Neural cell (in vitro differentiated cells): ENCODE measurements around the gene CPN1. TPM values are rescaled to one million over a fixed set of nuclear protein-coding genes. Genes with fewer than 3 reads are reported as not detected.

ENCODE experiments used
- H2AFZ ChIP-seq: fragments of 200-600, 300-800 bp; sonication (generic), shearing (Covaris generic); 2 replicates; pipeline ENCODE4 v1.6.0; 2014; ENCODE audit warnings: low read depth, mild to moderate bottlenecking, antibody characterized with exemption, low read length, moderate library complexity
- H3F3A ChIP-seq: fragments of 200-600 bp; shearing (Covaris generic); 2 replicates; pipeline ENCODE4 v1.6.1; 2016; ENCODE audit warnings: mild to moderate bottlenecking, moderate library complexity, mixed read lengths, antibody characterized with exemption, low read length; ENCODE audit not compliant: insufficient read depth, poor library complexity, severe bottlenecking
- H3K27ac ChIP-seq: fragments of 200-600, 300-800 bp; sonication (generic), shearing (Covaris generic); 2 replicates; pipeline ENCODE4 v1.5.1; 2014; ENCODE audit warnings: mild to moderate bottlenecking, low read length, moderate library complexity
- H3K27me3 ChIP-seq: fragments of 300-800, 200-600 bp; sonication (generic), shearing (Covaris generic); 2 replicates; pipeline ENCODE4 v1.6.0; 2014; ENCODE audit warnings: mild to moderate bottlenecking, low read depth, low read length, moderate library complexity; ENCODE audit not compliant: insufficient read depth
- H3K36me3 ChIP-seq: fragments of 300-800, 200-600 bp; sonication (generic), shearing (Covaris generic); 2 replicates; pipeline ENCODE4 v1.5.1; 2014; ENCODE audit warnings: mild to moderate bottlenecking, antibody characterized with exemption, low read length, moderate library complexity; ENCODE audit not compliant: insufficient read depth
- H3K4me2 ChIP-seq: fragments of 300-800, 200-600 bp; sonication (generic), shearing (Covaris generic); 2 replicates; pipeline ENCODE4 v1.6.0; 2014; ENCODE audit warnings: mild to moderate bottlenecking, low read length
- H3K4me3 ChIP-seq: fragments of 300-800, 200-600 bp; sonication (generic), shearing (Covaris generic); 2 replicates; pipeline ENCODE4 v1.5.1; 2014; ENCODE audit warnings: mild to moderate bottlenecking, low read length, moderate library complexity
- H3K79me2 ChIP-seq: fragments of 200-600 bp; shearing (Covaris generic); replicated peaks from 2 replicates; pipeline ENCODE4 v1.6.0; 2014; ENCODE audit warnings: mild to moderate bottlenecking, low read length, moderate library complexity; ENCODE audit not compliant: insufficient read depth
- H3K9ac ChIP-seq: fragments of 300-800, 200-600 bp; sonication (generic), shearing (Covaris generic); 2 replicates; pipeline ENCODE4 v1.6.1; 2016; ENCODE audit warnings: mild to moderate bottlenecking, low read length, mixed read lengths
- H3K9me2 ChIP-seq: fragments of 200-600 bp; shearing (Covaris generic); 2 replicates; pipeline ENCODE4 v1.6.1; 2016; ENCODE audit warnings: mild to moderate bottlenecking, low read length, mixed read lengths; ENCODE audit not compliant: insufficient read depth
- H3K9me3 ChIP-seq: fragments of 200-600, 300-800 bp; sonication (generic), shearing (Covaris generic); 2 replicates; pipeline ENCODE4 v1.6.1; 2016; ENCODE audit warnings: mild to moderate bottlenecking, mixed run types, low read length, moderate library complexity, mixed read lengths
- H4K20me1 ChIP-seq: fragments of 200-600 bp; shearing (Covaris generic); 2 replicates; pipeline ENCODE4 v1.6.1; 2016; ENCODE audit warnings: mild to moderate bottlenecking, mixed run types; ENCODE audit not compliant: insufficient read depth
- EP300 ChIP-seq: fragments of 450-650 bp; conservative IDR thresholded peaks from 2 replicates; pipeline ENCODE4 v1.6.1; 2014; ENCODE audit warnings: antibody characterized with exemption, mild to moderate bottlenecking, moderate library complexity; ENCODE audit not compliant: poor library complexity, severe bottlenecking
- EZH2 ChIP-seq: fragments of 200-600, 300-800 bp; shearing (Covaris generic), sonication (generic); IDR thresholded peaks from 2 replicates; pipeline ENCODE4 v1.6.1; 2014; ENCODE audit warnings: antibody characterized with exemption, low read length, borderline replicate concordance, mild to moderate bottlenecking; ENCODE audit not compliant: insufficient read depth, poor library complexity, severe bottlenecking
- MXI1 ChIP-seq: fragments of 450-650 bp; conservative IDR thresholded peaks from 2 replicates; pipeline ENCODE4 v1.6.1; 2014; ENCODE audit warnings: antibody characterized with exemption, mild to moderate bottlenecking; ENCODE audit not compliant: poor library complexity, severe bottlenecking
- POLR2AphosphoS5 ChIP-seq: IDR thresholded peaks from 2 replicates; pipeline ENCODE4 v1.6.1; 2012
- RAD21 ChIP-seq: fragments of 450-650 bp; conservative IDR thresholded peaks from 2 replicates; pipeline ENCODE4 v1.6.1; 2014; ENCODE audit warnings: antibody characterized with exemption, mild to moderate bottlenecking, moderate library complexity
- SMC3 ChIP-seq: fragments of 450-650 bp; conservative IDR thresholded peaks from 2 replicates; pipeline ENCODE4 v1.6.1; 2014; ENCODE audit warnings: antibody characterized with exemption, mild to moderate bottlenecking, moderate library complexity; ENCODE audit not compliant: poor library complexity
- TAF1 ChIP-seq: IDR thresholded peaks from 2 replicates; pipeline ENCODE4 v1.6.1; 2012; ENCODE audit warnings: low read depth
- polyA plus RNA-seq: library from polyadenylated mRNA; depleted of rRNA; stranded (reverse); fragments of >200 nt; gene quantifications from 2 replicates; pipeline ENCODE4 v1.2.3, GENCODE V29; 2014
- TF ChIP-seq, protein P1 (sequence below): IDR thresholded peaks from 2 replicates; pipeline ENCODE4 v1.6.1; 2012; ENCODE audit warnings: borderline replicate concordance
- TF ChIP-seq, protein P2 (sequence below): fragments of 450-650 bp; IDR thresholded peaks from 2 replicates; pipeline ENCODE4 v1.5.1; 2014; ENCODE audit warnings: antibody characterized with exemption, mild to moderate bottlenecking, moderate library complexity; ENCODE audit not compliant: poor library complexity, severe bottlenecking

Gene CPN1
- polyA plus RNA-seq, 1 donor from 2014 or later = not detected

DNA sequence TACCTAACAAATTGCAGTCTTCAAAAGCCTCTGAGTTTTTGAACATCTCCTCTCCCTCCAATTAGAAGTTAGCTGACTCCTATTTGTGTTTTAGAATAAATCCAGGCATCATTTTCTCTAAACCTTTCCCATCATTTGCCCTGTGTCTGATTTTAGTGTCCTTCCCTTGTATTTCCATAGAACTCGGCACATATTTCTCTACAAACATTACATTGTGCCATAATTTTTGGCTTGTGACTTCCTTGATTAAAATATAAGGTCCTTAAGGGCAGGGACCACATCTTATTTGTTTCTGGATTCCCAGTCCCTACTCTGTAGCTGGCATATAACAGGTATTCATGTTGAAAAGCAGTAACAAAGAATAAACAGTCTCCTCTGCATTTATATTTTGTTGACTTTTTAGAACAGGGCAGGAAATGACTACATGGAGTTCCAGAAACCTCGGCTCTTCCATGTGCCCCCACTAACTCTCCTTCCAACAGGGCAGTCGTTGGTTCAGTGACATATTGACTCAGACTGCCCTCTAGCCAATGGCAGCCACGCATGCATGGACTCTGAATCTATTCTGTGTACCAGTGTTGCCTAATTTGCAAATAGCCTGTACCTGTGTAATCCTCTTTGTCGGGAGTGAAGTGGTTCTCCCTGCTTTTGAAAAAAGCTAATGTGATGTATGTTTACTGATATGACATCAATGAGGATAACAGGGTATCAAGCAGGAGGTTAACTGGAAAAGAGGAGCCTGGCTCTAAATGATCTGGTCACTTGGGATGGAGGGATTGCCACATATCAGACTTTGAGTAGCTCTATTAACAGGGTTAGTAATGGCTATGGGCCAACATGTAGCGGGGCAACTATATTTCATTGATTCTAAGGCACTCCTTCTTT, 19.8 kb upstream of the CPN1 start:
- Histone ChIP-seq H3K79me2 (no peaks in the 10 kb centered on the region), H4K20me1 (no peaks in the 10 kb centered on the region), H2AFZ (no peak overlapping the region), H3K9me3 (no peaks in the 10 kb centered on the region), H3F3A (no peaks in the 10 kb centered on the region), H3K27me3 (no peaks in the 10 kb centered on the region), H3K9ac (no peak overlapping the region), H3K9me2 (no peaks in the 10 kb centered on the region), H3K4me3 (no peak overlapping the region), H3K4me2 (no peak overlapping the region), H3K27ac (no peak overlapping the region), H3K36me3 (no peaks in the 10 kb centered on the region)
- TF ChIP-seq SMC3 (no peak), EZH2 (no peak), POLR2AphosphoS5 (no peak), RAD21 (no peak), EP300 (no peak), TAF1 (no peak), MXI1 (no peak)
- TF ChIP-seq, protein P1, sequence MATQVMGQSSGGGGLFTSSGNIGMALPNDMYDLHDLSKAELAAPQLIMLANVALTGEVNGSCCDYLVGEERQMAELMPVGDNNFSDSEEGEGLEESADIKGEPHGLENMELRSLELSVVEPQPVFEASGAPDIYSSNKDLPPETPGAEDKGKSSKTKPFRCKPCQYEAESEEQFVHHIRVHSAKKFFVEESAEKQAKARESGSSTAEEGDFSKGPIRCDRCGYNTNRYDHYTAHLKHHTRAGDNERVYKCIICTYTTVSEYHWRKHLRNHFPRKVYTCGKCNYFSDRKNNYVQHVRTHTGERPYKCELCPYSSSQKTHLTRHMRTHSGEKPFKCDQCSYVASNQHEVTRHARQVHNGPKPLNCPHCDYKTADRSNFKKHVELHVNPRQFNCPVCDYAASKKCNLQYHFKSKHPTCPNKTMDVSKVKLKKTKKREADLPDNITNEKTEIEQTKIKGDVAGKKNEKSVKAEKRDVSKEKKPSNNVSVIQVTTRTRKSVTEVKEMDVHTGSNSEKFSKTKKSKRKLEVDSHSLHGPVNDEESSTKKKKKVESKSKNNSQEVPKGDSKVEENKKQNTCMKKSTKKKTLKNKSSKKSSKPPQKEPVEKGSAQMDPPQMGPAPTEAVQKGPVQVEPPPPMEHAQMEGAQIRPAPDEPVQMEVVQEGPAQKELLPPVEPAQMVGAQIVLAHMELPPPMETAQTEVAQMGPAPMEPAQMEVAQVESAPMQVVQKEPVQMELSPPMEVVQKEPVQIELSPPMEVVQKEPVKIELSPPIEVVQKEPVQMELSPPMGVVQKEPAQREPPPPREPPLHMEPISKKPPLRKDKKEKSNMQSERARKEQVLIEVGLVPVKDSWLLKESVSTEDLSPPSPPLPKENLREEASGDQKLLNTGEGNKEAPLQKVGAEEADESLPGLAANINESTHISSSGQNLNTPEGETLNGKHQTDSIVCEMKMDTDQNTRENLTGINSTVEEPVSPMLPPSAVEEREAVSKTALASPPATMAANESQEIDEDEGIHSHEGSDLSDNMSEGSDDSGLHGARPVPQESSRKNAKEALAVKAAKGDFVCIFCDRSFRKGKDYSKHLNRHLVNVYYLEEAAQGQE = no peak
- TF ChIP-seq, protein P2, sequence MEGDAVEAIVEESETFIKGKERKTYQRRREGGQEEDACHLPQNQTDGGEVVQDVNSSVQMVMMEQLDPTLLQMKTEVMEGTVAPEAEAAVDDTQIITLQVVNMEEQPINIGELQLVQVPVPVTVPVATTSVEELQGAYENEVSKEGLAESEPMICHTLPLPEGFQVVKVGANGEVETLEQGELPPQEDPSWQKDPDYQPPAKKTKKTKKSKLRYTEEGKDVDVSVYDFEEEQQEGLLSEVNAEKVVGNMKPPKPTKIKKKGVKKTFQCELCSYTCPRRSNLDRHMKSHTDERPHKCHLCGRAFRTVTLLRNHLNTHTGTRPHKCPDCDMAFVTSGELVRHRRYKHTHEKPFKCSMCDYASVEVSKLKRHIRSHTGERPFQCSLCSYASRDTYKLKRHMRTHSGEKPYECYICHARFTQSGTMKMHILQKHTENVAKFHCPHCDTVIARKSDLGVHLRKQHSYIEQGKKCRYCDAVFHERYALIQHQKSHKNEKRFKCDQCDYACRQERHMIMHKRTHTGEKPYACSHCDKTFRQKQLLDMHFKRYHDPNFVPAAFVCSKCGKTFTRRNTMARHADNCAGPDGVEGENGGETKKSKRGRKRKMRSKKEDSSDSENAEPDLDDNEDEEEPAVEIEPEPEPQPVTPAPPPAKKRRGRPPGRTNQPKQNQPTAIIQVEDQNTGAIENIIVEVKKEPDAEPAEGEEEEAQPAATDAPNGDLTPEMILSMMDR = no peak

DNA sequence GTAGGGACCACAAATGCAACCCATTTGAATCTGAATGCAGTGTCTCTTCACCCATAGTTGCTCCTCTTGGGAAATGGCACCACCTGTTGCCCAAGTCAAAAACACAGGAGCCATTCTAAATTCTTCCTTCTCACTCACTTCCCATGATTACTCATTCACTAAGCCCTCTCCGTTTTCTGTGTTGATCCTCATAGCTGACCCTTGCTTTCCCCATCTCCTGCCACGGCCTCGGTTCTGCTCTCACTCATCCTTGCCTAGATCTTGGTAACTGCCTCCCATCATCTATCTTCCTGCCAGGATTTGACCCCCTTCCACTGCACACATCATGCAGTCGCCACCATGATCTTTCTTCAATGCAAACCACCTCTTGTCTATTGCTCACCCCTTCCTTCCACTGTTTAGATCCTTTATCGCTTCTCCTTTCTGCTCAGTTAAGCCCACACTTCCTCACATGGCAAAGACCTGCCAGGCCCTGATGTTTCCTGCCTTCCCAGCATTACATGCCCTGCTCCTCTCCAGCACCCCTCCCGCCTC, 19.0 kb upstream of the CPN1 start:
- Histone ChIP-seq H2AFZ (no peak overlapping the region), H3K9me3 (no peaks in the 10 kb centered on the region)

More for the DNA sequence above, 19.0 kb upstream of the CPN1 start:
- Histone ChIP-seq H3K4me2 (no peak overlapping the region), H3K36me3 (no peaks in the 10 kb centered on the region), H3K4me3 (no peak overlapping the region), H3F3A (no peaks in the 10 kb centered on the region), H4K20me1 (no peaks in the 10 kb centered on the region), H3K27ac (no peak overlapping the region), H3K27me3 (no peaks in the 10 kb centered on the region), H3K9ac (no peak overlapping the region), H3K79me2 (no peaks in the 10 kb centered on the region), H3K9me2 (no peaks in the 10 kb centered on the region)
- TF ChIP-seq EZH2 (no peak), POLR2AphosphoS5 (no peak)
